Measurements from ENCODE around the gene SLIT2.
A peak's percentile ranks its signal among the peaks of the same experiment; 100 is the strongest.

Gene SLIT2

GRCh38 chr4:20264688-20265087 lies 13.0 kb downstream of the SLIT2 start:
- DNase-seq (ENCODE audit: low spot score) = no peak

- DNase-seq (ENCODE audit: low spot score) = no peak
These were observed 14.0 kb downstream of the SLIT2 start for GRCh38 chr4:20265726-20266125.

GRCh38 chr4:20266215-20267082 lies 14.7 kb downstream of the SLIT2 start:
- DNase-seq (ENCODE audit: low spot score) = no peak

- no peak for DNase-seq (ENCODE audit: low spot score)
These were observed 16.3 kb downstream of the SLIT2 start for GRCh38 chr4:20268028-20268427.

- DNase-seq (ENCODE audit: low spot score) = no peak
These were observed 17.6 kb downstream of the SLIT2 start for GRCh38 chr4:20269320-20269719.

GRCh38 chr4:20271950-20272349 lies 20.2 kb downstream of the SLIT2 start:
- no peak for DNase-seq (ENCODE audit: low spot score)

GRCh38 chr4:20272411-20272872 lies 20.7 kb downstream of the SLIT2 start:
- DNase-seq (ENCODE audit: low spot score) = no peak

- peak; percentile 27 for DNase-seq (ENCODE audit: low spot score)
These were observed 22.1 kb downstream of the SLIT2 start for GRCh38 chr4:20273793-20274192.

- no peak for DNase-seq (ENCODE audit: low spot score)
These were observed 25.1 kb downstream of the SLIT2 start for GRCh38 chr4:20276848-20277247.

GRCh38 chr4:20278195-20278594 lies 26.5 kb downstream of the SLIT2 start:
- no peak for DNase-seq (ENCODE audit: low spot score)

- no peak for DNase-seq (ENCODE audit: low spot score)
These were observed 27.7 kb downstream of the SLIT2 start for GRCh38 chr4:20279381-20279780.

- no peak for DNase-seq (ENCODE audit: low spot score)
These were observed 29.7 kb downstream of the SLIT2 start for GRCh38 chr4:20281453-20281852.

GRCh38 chr4:20283039-20283438 lies 31.3 kb downstream of the SLIT2 start:
- no peak for DNase-seq (ENCODE audit: low spot score)

GRCh38 chr4:20284990-20285389 lies 33.3 kb downstream of the SLIT2 start:
- no peak for DNase-seq (ENCODE audit: low spot score)

- DNase-seq (ENCODE audit: low spot score) = no peak
These were observed 35.5 kb downstream of the SLIT2 start for GRCh38 chr4:20287246-20287645.

- no peak for DNase-seq (ENCODE audit: low spot score)
These were observed 36.4 kb downstream of the SLIT2 start for GRCh38 chr4:20288047-20288650.

- no peak for DNase-seq (ENCODE audit: low spot score)
These were observed 37.3 kb downstream of the SLIT2 start for GRCh38 chr4:20288846-20289512.

- DNase-seq (ENCODE audit: low spot score) = no peak
These were observed 38.1 kb downstream of the SLIT2 start for GRCh38 chr4:20289782-20290181.

GRCh38 chr4:20292739-20293138 lies 41.0 kb downstream of the SLIT2 start:
- DNase-seq (ENCODE audit: low spot score) = no peak

GRCh38 chr4:20297261-20297660 lies 45.6 kb downstream of the SLIT2 start:
- no peak for DNase-seq (ENCODE audit: low spot score)

- DNase-seq (ENCODE audit: low spot score) = no peak
These were observed 46.1 kb downstream of the SLIT2 start for GRCh38 chr4:20297783-20298182.

- DNase-seq (ENCODE audit: low spot score) = no peak
These were observed 46.8 kb downstream of the SLIT2 start for GRCh38 chr4:20298455-20298854.

GRCh38 chr4:20298986-20299385 lies 47.3 kb downstream of the SLIT2 start:
- no peak for DNase-seq (ENCODE audit: low spot score)

Measured in Ammon's horn (tissue), 1 donor.